IMR-90 (cell line): ENCODE measurements around the gene UBE2QL1. TPM values are rescaled to one million over a fixed set of nuclear protein-coding genes. Genes with fewer than 3 reads are reported as not detected.

Experiments
- ATAC-seq: fragments of 200-7000 bp; cut with Tn5 transposase; 2 replicates; pipeline ENCODE4 v1.9.1; 2020; ENCODE audit warnings: low read depth, mild to moderate bottlenecking, moderate library complexity
- BruUV-seq: library from RNA; stranded (reverse); fragments of 400-500 nt; replicated peaks from 2 replicates; lab custom pipeline; 2021; lab: Mats Ljungman, UMichigan
- CTCF ChIA-PET: fragments of 300-600 bp; formaldehyde crosslinking; extraction: SDS; loops from one replicate; lab custom pipeline; 2021; ENCODE audit warnings: antibody characterized with exemption; lab: Yijun Ruan, JAX
- POLR2A ChIA-PET: fragments of 300-600 bp; sonication (Branson Sonifier 250); formaldehyde crosslinking; loops from one replicate; lab custom pipeline; 2022; ENCODE audit warnings: antibody characterized with exemption; ENCODE audit not compliant: unreplicated experiment; lab: Charles Lee
- DNase-seq: peaks from one replicate; pipeline ENCODE4 v3.0.0; 2013
- H2AFZ ChIP-seq: replicated peaks from 2 replicates; pipeline ENCODE3; 2013; ENCODE audit warnings: low read length, mild to moderate bottlenecking; ENCODE audit not compliant: poor library complexity
- H2AK5ac ChIP-seq: 2 replicates; pipeline ENCODE4 v1.6.1; 2013; ENCODE audit warnings: low read depth, low read length, inconsistent platforms
- H2AK9ac ChIP-seq: replicated peaks from 2 replicates; pipeline ENCODE3; 2013; ENCODE audit warnings: mild to moderate bottlenecking, low read depth, low read length, moderate library complexity; ENCODE audit not compliant: poor library complexity
- H2BK120ac ChIP-seq: 2 replicates; pipeline ENCODE4 v1.6.1; 2013; ENCODE audit warnings: low read depth, low read length, inconsistent platforms
- H2BK15ac ChIP-seq: 3 replicates; pipeline ENCODE4 v1.6.1; 2013; ENCODE audit warnings: low read depth, low read length, inconsistent platforms
- H2BK20ac ChIP-seq: 2 replicates; pipeline ENCODE4 v1.6.1; 2013; ENCODE audit warnings: low read depth, mild to moderate bottlenecking, inconsistent platforms, low read length, moderate library complexity
- H2BK5ac ChIP-seq: 2 replicates; pipeline ENCODE4 v1.6.1; 2013; ENCODE audit warnings: mild to moderate bottlenecking, low read depth, low read length, inconsistent platforms; ENCODE audit not compliant: poor library complexity, severe bottlenecking
- H3K14ac ChIP-seq: replicated peaks from 2 replicates; pipeline ENCODE4 v1.6.1; 2013; ENCODE audit warnings: low read depth, low read length, inconsistent platforms
- H3K18ac ChIP-seq: 2 replicates; pipeline ENCODE4 v1.6.1; 2013; ENCODE audit warnings: low read depth, low read length, control low read depth
- H3K23ac ChIP-seq: 2 replicates; pipeline ENCODE4 v1.6.1; 2013; ENCODE audit warnings: low read depth, low read length, inconsistent platforms
- H3K27ac ChIP-seq: 2 replicates; pipeline ENCODE4 v1.5.1; 2013; ENCODE audit warnings: mild to moderate bottlenecking, control low read depth, low read length; ENCODE audit not compliant: insufficient read depth
- H3K27me3 ChIP-seq: 2 replicates; pipeline ENCODE4 v1.6.1; 2013; ENCODE audit warnings: low read length; ENCODE audit not compliant: control insufficient read depth, insufficient read depth
- H3K36me3 ChIP-seq: 2 replicates; pipeline ENCODE4 v1.6.1; 2013; ENCODE audit warnings: low read length, mixed read lengths; ENCODE audit not compliant: control insufficient read depth, insufficient read depth
- H3K4ac ChIP-seq: 2 replicates; pipeline ENCODE4 v1.6.1; 2013; ENCODE audit warnings: low read depth, low read length, inconsistent platforms
- H3K4me1 ChIP-seq: 2 replicates; pipeline ENCODE4 v1.6.1; 2013; ENCODE audit warnings: low read length, mixed read lengths; ENCODE audit not compliant: control insufficient read depth, insufficient read depth
- H3K4me2 ChIP-seq: 2 replicates; pipeline ENCODE4 v1.6.1; 2013; ENCODE audit warnings: low read depth, mild to moderate bottlenecking, control low read depth, low read length, moderate library complexity
- H3K4me3 ChIP-seq: 2 replicates; pipeline ENCODE4 v1.5.1; 2013; ENCODE audit warnings: low read depth, mild to moderate bottlenecking, control low read depth, low read length, moderate library complexity; ENCODE audit not compliant: insufficient read depth
- H3K56ac ChIP-seq: 2 replicates; pipeline ENCODE4 v1.6.1; 2013; ENCODE audit warnings: low read length, inconsistent platforms; ENCODE audit not compliant: insufficient read depth; ENCODE audit errors: extremely low read depth
- H3K79me1 ChIP-seq, 2 experiments: 2 replicates each; pipeline ENCODE4 v1.6.1; 2013; ENCODE audit warnings: low read length in 2 of 2, inconsistent platforms in 1 of 2, low read depth in 1 of 2
- H3K9ac ChIP-seq: 2 replicates; pipeline ENCODE4 v1.6.1; 2013; ENCODE audit warnings: low read depth, low read length, control low read depth
- H3K9me1 ChIP-seq: 2 replicates; pipeline ENCODE4 v1.6.1; 2013; ENCODE audit warnings: low read length, inconsistent platforms; ENCODE audit not compliant: insufficient read depth
- H3K9me3 ChIP-seq: 2 replicates; pipeline ENCODE4 v1.6.1; 2013; ENCODE audit warnings: low read length; ENCODE audit not compliant: control insufficient read depth, insufficient read depth
- H4K20me1 ChIP-seq: 2 replicates; pipeline ENCODE4 v1.6.1; 2013; ENCODE audit warnings: low read length, inconsistent platforms; ENCODE audit not compliant: insufficient read depth
- H4K5ac ChIP-seq: 2 replicates; pipeline ENCODE4 v1.6.1; 2013; ENCODE audit warnings: mild to moderate bottlenecking, low read depth, low read length, control low read depth
- H4K8ac ChIP-seq, 2 experiments: 2 replicates each; pipeline ENCODE4 v1.6.1; 2013; ENCODE audit warnings: low read depth in 2 of 2, low read length in 2 of 2, control low read depth in 1 of 2, inconsistent platforms in 1 of 2
- H4K91ac ChIP-seq: 2 replicates; pipeline ENCODE4 v1.6.1; 2013; ENCODE audit warnings: low read depth, low read length, inconsistent platforms; ENCODE audit not compliant: insufficient read depth
- BHLHE40 ChIP-seq: fragments of 150-350 bp; IDR thresholded peaks from 2 replicates; pipeline ENCODE4 v1.6.1; 2016; ENCODE audit warnings: mild to moderate bottlenecking, low read depth, low read length
- CHD1 ChIP-seq: IDR thresholded peaks from 2 replicates; pipeline ENCODE4 v1.6.1; 2012; ENCODE audit warnings: low read depth, low read length, improper control_type of control experiment
- FOS ChIP-seq: fragments of 150-350 bp; IDR thresholded peaks from 2 replicates; pipeline ENCODE4 v1.6.1; 2016; ENCODE audit warnings: low read depth, low read length
- MAZ ChIP-seq: IDR thresholded peaks from 2 replicates; pipeline ENCODE4 v1.6.1; 2012; ENCODE audit warnings: low read depth, mild to moderate bottlenecking, low read length, improper control_type of control experiment, moderate library complexity, borderline replicate concordance
- NFE2L2 ChIP-seq: fragments of 150-350 bp; IDR thresholded peaks from 2 replicates; pipeline ENCODE4 v1.6.1; 2016; ENCODE audit warnings: low read depth, mild to moderate bottlenecking, low read length
- RAD21 ChIP-seq: IDR thresholded peaks from 2 replicates; pipeline ENCODE4 v1.6.1; 2012; ENCODE audit warnings: low read length, improper control_type of control experiment
- WGBS, 2 experiments: methylation state at CpG; one replicate each; pipeline versions ENCODE4 v1.1.5 to v1.1.7; 2013; ENCODE audit warnings: missing lambda C conversion rate in 2 of 2; ENCODE audit not compliant: insufficient read length in 1 of 2; ENCODE audit errors: extremely low coverage in 2 of 2; 5-methylcytosine and 5-hydroxymethylcytosine counted together
- dilution Hi-C: fragments of 300-500 bp; cut with HindIII; formaldehyde crosslinking; loops from one replicate; pipeline ENCODE4 v1.14.3; 2018; ENCODE audit warnings: low sequenced_read_pairs; ENCODE audit not compliant: unreplicated experiment
- in situ Hi-C: fragments of 300-500 bp; cut with MboI; formaldehyde crosslinking; loops from 3 replicates; pipeline ENCODE4 v1.14.3; 2019; ENCODE audit warnings: low sequenced_read_pairs, inconsistent platforms, mixed read lengths
- intact Hi-C: fragments of 100-400 bp; cut with micrococcal nuclease; formaldehyde crosslinking; loops from 2 replicates; pipeline ENCODE4 v1.10.0; 2022
- polyA plus RNA-seq, 3 experiments: library from polyadenylated mRNA; depleted of rRNA; stranded (reverse); fragments of >200 nt; gene quantifications; 2 replicates each; pipeline ENCODE4 v1.2.3, GENCODE V29; 2012; ENCODE audit warnings: low replicate concordance in 1 of 3
- total RNA-seq: library from RNA; depleted of rRNA; stranded (reverse); fragments of >200 nt; gene quantifications from 2 replicates; pipeline ENCODE4 v1.2.3, GENCODE V29; 2012

UBE2QL1 gene
- total and polyA plus RNA-seq, 2 of the 4 experiments (the other 2 are of a cell fraction) = not detected

- CTCF ChIA-PET = no interaction called here
- WGBS, 2 experiments = 67% methylated on average over 1 of the region's 11 CpGs; no CpG with 5 or more reads in 1 of the 2 experiments
- H2AK9ac ChIP-seq = no peak overlapping the region
These were observed 57.3 kb downstream of the UBE2QL1 start for GRCh38 chr5:6505783-6506557.

More at GRCh38 chr5:6505783-6506557, 57.3 kb downstream of the UBE2QL1 start:
- no peak overlapping the region for H2BK5ac ChIP-seq
- H3K23ac ChIP-seq = no peak overlapping the region
- no peak overlapping the region for H3K4me3 ChIP-seq
- no peak for DNase-seq
- no peak overlapping the region for H4K5ac ChIP-seq
- H3K9ac ChIP-seq = no peak overlapping the region
- no peak for ATAC-seq
- H3K79me1 ChIP-seq = no peaks in the 10 kb centered on the region
- no peaks in the 10 kb centered on the region for H3K27me3 ChIP-seq
- no peak overlapping the region for H3K4me2 ChIP-seq
- H3K18ac ChIP-seq = no peak overlapping the region
- no peaks in the 10 kb centered on the region for H3K4me1 ChIP-seq
- H2AFZ ChIP-seq = no peak overlapping the region
- no peaks in the 10 kb centered on the region for H3K9me1 ChIP-seq
- dilution Hi-C loops (no loop called here), in situ Hi-C loops (no loop called here), intact Hi-C loops (no loop called here)
- H3K4ac ChIP-seq = no peak overlapping the region
- H4K8ac ChIP-seq = no peak overlapping the region
- no peak overlapping the region for H2BK15ac ChIP-seq
- H3K14ac ChIP-seq = no peak overlapping the region
- no peak overlapping the region for H2BK20ac ChIP-seq
- no peak overlapping the region for H4K91ac ChIP-seq
- no TSS peak for BruUV-seq
- H3K56ac ChIP-seq = no peak overlapping the region
- H3K36me3 ChIP-seq = no peaks in the 10 kb centered on the region
- H2BK120ac ChIP-seq = no peak overlapping the region
- no peak overlapping the region for H2AK5ac ChIP-seq
- no peak overlapping the region for H3K27ac ChIP-seq
- H3K9me3 ChIP-seq = peaks cover 2% of the 10 kb centered on the region; the same call in 1 of the 2 replicates
- no peaks in the 10 kb centered on the region for H4K20me1 ChIP-seq
- POLR2A ChIA-PET = no interaction called here
- TF ChIP-seq FOS (no peak), RAD21 (no peak), MAZ (no peak), BHLHE40 (no peak), CHD1 (no peak), NFE2L2 (no peak)
